Measurements from ENCODE around the gene CAMSAP1.

GRCh38 chr9:135880438-135880837, 26.9 kb downstream of the CAMSAP1 start:
- no peak for TF ChIP-seq YY1 (IDR thresholded peaks at IDR 0.05; ENCODE audit: insufficient read depth, insufficient read length)
- no peak for TF ChIP-seq ZNF274 (IDR thresholded peaks at IDR 0.05; ENCODE audit: low read depth, low read length)
